ENCODE results near the gene TRIM33. TPM values are rescaled to one million over a fixed set of nuclear protein-coding genes. Genes with fewer than 3 reads are reported as not detected.
A peak's percentile ranks its signal among the peaks of the same experiment; 100 is the strongest.

The TRIM33 gene
- polyA plus RNA-seq, 1 of the 3 experiments (the other 2 are of a cell fraction) = 6.3 TPM

DNA sequence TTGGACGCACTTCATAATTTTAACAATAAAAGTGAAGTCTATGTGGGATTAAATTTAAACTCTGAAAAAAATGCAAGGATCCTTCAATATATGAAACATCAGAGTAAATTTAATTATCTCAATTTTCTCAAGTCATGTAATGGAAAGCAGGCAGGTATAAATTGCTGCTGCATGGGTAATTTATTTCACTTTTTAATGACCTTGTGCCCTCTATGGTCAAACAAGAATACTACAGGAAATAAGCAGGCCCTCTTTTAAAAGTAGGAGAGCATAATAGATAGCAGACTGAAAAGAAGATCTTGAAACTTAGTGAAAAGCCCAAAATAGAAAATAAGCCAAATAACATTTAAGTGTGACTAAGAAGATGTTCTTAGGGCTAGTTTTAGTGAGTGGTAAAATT lies 47.5 kb upstream of the TRIM33 start:
- H3F3A ChIP-seq (replicated peaks; ENCODE audit: insufficient read depth) = peaks cover 4% of the 10 kb centered on the region
- no peaks in the 10 kb centered on the region for H3K9me3 ChIP-seq
- DNase-seq = peak; percentile 29
- no peaks in the 10 kb centered on the region for H3K27me3 ChIP-seq (ENCODE audit: insufficient read depth)
- TF ChIP-seq RAD21 (IDR thresholded peaks at IDR 0.05; ENCODE audit: low read length) (peak; percentile 63), GABPA (IDR thresholded peaks at IDR 0.05; ENCODE audit: low read depth) (no peak), SMC3 (IDR thresholded peaks at IDR 0.05; ENCODE audit: low read depth, low read length) (0 out of 2 replicates have a peak, but pooled peaks have one; percentile 25), GATA2 (CRISPR knock-in tag; IDR thresholded peaks at IDR 0.05) (no peak)
- TF ChIP-seq, protein P1, sequence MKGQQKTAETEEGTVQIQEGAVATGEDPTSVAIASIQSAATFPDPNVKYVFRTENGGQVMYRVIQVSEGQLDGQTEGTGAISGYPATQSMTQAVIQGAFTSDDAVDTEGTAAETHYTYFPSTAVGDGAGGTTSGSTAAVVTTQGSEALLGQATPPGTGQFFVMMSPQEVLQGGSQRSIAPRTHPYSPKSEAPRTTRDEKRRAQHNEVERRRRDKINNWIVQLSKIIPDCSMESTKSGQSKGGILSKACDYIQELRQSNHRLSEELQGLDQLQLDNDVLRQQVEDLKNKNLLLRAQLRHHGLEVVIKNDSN (IDR thresholded peaks at IDR 0.05; ENCODE audit: borderline replicate concordance, low read depth) = no peak
- TF ChIP-seq, protein P2, sequence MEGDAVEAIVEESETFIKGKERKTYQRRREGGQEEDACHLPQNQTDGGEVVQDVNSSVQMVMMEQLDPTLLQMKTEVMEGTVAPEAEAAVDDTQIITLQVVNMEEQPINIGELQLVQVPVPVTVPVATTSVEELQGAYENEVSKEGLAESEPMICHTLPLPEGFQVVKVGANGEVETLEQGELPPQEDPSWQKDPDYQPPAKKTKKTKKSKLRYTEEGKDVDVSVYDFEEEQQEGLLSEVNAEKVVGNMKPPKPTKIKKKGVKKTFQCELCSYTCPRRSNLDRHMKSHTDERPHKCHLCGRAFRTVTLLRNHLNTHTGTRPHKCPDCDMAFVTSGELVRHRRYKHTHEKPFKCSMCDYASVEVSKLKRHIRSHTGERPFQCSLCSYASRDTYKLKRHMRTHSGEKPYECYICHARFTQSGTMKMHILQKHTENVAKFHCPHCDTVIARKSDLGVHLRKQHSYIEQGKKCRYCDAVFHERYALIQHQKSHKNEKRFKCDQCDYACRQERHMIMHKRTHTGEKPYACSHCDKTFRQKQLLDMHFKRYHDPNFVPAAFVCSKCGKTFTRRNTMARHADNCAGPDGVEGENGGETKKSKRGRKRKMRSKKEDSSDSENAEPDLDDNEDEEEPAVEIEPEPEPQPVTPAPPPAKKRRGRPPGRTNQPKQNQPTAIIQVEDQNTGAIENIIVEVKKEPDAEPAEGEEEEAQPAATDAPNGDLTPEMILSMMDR (IDR thresholded peaks at IDR 0.05) = peak; percentile 62
- H3K9ac ChIP-seq = no peak overlapping the region
- H3K36me3 ChIP-seq (replicated peaks in 1 of 2; ENCODE audit: control insufficient read depth in 1 of 2, insufficient read depth in 2 of 2, low read length in 1 of 2) = no peaks in the 10 kb centered on the region
- H3K9me2 ChIP-seq = no peaks in the 10 kb centered on the region
- no peak overlapping the region for H3K27ac ChIP-seq (ENCODE audit: low read depth in 2 of 2, low read length in 1 of 2)
- H3K4me3 ChIP-seq (ENCODE audit: low read depth in 2 of 2, low read length in 1 of 2) = no peak overlapping the region
- H3K79me2 ChIP-seq (ENCODE audit: insufficient read depth) = no peaks in the 10 kb centered on the region
- ChIA-PET CTCF (interaction anchor here (0.7 to 3.9 kb wide), 2 partner anchors 144 to 212 kb away, joined by 3 to 29 read pairs; no protein-coding TSS in a partner anchor), POLR2A (no interaction called here)
- H3K4me1 ChIP-seq (ENCODE audit: control insufficient read depth in 1 of 2, insufficient read depth in 2 of 2, low read depth in 1 of 2, low read length in 1 of 2) = no peaks in the 10 kb centered on the region
- H2AFZ ChIP-seq (ENCODE audit: low read depth) = no peak overlapping the region
- H4K20me1 ChIP-seq (ENCODE audit: insufficient read depth) = no peaks in the 10 kb centered on the region
- 97% methylated on average over 1 of the region's 1 CpG for WGBS (ENCODE audit: low lambda C conversion rate)
- H3K4me2 ChIP-seq = no peak overlapping the region

DNA sequence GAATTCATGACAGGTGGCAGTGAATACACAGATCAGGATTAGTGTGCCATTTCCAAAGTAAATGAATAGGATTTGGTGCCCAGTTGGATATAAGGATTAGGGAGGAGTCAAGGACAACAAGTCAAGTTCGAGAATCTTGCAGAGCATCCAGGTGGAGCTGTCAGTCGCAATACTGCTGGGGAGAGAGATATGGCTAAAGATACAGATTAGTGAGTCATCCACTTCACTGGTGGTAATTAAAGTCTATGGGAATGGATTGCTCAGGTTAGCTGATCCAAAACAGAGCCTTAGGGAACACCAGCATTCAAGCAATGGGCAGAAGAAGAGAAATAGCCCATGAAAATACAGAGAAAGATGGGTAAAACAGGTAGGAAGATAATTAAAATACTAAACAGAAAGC lies 43.6 kb upstream of the TRIM33 start:
- Histone ChIP-seq H3K4me3 (ENCODE audit: low read depth in 2 of 2, low read length in 1 of 2) (no peak overlapping the region), H3K4me2 (no peak overlapping the region), H3K9me2 (no peaks in the 10 kb centered on the region), H3K36me3 (replicated peaks in 1 of 2; ENCODE audit: control insufficient read depth in 1 of 2, insufficient read depth in 2 of 2, low read length in 1 of 2) (no peaks in the 10 kb centered on the region), H2AFZ (ENCODE audit: low read depth) (no peak overlapping the region), H3K79me2 (ENCODE audit: insufficient read depth) (no peaks in the 10 kb centered on the region), H3K27ac (ENCODE audit: low read depth in 2 of 2, low read length in 1 of 2) (no peak overlapping the region), H3K4me1 (ENCODE audit: control insufficient read depth in 1 of 2, insufficient read depth in 2 of 2, low read depth in 1 of 2, low read length in 1 of 2) (no peaks in the 10 kb centered on the region), H3F3A (replicated peaks; ENCODE audit: insufficient read depth) (peaks cover 4% of the 10 kb centered on the region), H3K9me3 (no peaks in the 10 kb centered on the region), H3K27me3 (ENCODE audit: insufficient read depth) (no peaks in the 10 kb centered on the region), H4K20me1 (ENCODE audit: insufficient read depth) (no peaks in the 10 kb centered on the region), H3K9ac (no peak overlapping the region)
- POLR2A ChIA-PET = no interaction called here
- no peak for DNase-seq
- WGBS (ENCODE audit: low lambda C conversion rate) = 93% methylated on average over 2 of the region's 2 CpGs
- CTCF ChIA-PET = no interaction called here
- TF ChIP-seq TCF12 (IDR thresholded peaks at IDR 0.05) (no peak), ELF1 (IDR thresholded peaks at IDR 0.05) (no peak), SIN3A (IDR thresholded peaks at IDR 0.05; ENCODE audit: borderline replicate concordance, low read depth, low read length) (no peak), JUND (IDR thresholded peaks at IDR 0.05) (no peak), NRF1 (IDR thresholded peaks at IDR 0.05; ENCODE audit: low read depth, low read length) (no peak), RAD21 (IDR thresholded peaks at IDR 0.05; ENCODE audit: low read length) (no peak)
- TF ChIP-seq, protein P3, sequence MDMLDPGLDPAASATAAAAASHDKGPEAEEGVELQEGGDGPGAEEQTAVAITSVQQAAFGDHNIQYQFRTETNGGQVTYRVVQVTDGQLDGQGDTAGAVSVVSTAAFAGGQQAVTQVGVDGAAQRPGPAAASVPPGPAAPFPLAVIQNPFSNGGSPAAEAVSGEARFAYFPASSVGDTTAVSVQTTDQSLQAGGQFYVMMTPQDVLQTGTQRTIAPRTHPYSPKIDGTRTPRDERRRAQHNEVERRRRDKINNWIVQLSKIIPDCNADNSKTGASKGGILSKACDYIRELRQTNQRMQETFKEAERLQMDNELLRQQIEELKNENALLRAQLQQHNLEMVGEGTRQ (IDR thresholded peaks at IDR 0.05; ENCODE audit: borderline replicate concordance, low read depth, low read length) = no peak
- TF ChIP-seq, protein P1 (IDR thresholded peaks at IDR 0.05; ENCODE audit: borderline replicate concordance, low read depth) = no peak
- TF ChIP-seq, protein P2 (IDR thresholded peaks at IDR 0.05) = no peak
